Activated CD4-positive, alpha-beta T cell treated with anti-CD3 and anti-CD28 coated beads, Interleukin-2, amount 50 U/mL, for 1 hour (primary cell): Measurements from ENCODE around the gene PKHD1.
"Not testable (repeated sequence)": the region's sequence is repeated elsewhere in the genome, so short reads cannot be mapped to it uniquely, and the experiment has no call there.

Source experiments
- DNase-seq: peaks from one replicate; pipeline ENCODE4 v3.0.0-alpha.2; 2020

Gene PKHD1

DNA sequence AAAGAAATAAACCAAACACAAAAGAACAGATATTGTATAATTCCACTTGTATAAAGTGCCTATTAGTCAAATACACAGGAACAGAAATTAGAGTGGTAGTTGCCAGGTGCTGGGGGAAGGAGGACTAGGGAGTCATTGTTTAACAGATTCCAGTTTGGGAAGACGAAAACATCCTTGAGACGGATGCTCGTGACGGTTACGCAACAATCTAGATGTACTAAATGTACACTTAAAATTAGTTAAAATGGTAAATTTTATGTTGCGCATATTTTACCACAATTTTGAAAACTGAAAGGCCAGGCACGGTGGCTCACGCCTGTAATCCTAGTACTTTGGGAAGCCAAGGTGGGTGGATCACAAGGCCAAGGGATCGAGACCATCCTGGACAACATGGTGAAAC is 111.0 kb downstream of the PKHD1 start:
- no peak for DNase-seq

DNA sequence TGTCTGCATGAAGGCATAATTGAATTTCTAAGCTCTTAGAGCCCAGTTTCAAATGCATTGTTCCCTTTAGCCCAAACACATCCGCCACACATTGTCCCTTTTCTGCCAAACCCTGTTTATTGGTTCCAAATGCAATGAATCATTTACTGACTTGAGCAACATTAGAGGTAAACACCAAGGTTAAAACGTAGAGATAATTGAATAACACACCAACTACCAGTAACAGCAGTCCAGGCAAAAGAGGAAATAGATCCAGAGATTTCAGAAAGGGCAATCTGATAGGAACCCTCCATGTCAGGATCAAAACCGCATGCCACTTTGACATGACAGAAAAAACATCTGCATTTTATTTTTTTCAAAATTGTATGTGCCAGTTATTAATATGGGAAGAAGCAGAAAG is 114.8 kb downstream of the PKHD1 start:
- DNase-seq = no peak

DNA sequence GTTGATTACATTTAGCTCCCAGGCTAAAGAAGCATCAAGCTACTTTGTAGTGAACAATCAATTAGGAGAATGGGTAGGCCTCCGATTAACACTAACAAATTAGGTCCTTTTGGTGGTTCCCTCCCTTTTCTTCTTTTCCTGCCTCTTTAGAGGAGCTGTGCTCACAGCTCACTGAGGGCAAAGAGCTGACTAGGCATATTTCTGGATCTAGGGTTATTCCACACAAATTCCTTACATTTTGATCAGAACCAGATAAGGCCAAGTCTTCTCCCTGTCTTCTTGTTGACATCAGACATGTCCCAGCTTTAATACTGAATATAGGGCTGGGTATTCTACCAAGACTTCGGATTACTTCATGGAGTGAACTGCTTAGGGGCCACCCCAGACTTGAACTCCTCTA is 119.1 kb downstream of the PKHD1 start:
- DNase-seq = no peak

DNA sequence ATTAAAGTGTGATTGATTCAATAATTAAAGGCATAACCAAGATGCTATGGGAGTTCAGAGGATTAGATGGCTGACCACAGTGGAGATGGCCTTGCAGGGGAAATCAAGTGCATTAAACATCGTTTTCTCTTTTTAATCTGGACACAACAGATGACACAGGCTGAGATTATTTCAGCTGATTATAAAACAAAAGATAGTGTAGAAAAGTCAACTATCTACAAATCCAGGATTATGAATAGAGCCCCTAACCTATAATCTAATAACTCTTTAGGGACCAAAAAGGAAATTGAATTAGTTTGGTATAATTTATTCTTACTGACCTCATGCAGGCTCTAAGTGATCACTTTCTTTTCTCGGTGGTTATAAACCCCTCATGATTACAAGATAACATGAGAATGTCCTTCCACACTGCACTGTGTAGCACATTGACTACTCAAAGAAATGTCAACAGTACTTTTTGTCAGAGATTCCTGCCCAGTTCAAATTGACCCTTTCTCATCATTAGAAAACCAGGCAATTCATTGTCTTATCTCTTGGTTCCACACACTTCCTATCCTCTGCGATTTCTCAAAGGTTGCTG is 122.1 kb downstream of the PKHD1 start:
- DNase-seq = no peak

DNA sequence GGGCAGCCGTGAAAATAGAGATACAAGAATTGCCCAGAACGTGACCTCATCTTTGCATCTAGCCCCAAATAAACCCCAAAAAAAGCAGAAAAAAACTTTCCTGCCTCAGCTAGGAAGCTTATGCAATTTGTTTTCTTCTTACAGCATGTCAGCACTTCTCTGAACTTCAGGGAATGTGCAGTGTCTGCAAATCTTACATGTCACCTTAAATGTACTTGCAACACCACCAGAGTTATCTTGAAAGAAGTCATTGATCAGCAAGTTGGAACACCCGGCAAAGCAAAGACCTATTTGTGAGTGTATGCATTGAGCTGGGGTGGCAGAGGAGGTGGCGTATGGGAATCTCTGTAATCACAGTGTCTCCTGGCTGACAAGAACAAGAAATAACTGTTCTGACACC is 123.4 kb downstream of the PKHD1 start:
- DNase-seq = no peak

DNA sequence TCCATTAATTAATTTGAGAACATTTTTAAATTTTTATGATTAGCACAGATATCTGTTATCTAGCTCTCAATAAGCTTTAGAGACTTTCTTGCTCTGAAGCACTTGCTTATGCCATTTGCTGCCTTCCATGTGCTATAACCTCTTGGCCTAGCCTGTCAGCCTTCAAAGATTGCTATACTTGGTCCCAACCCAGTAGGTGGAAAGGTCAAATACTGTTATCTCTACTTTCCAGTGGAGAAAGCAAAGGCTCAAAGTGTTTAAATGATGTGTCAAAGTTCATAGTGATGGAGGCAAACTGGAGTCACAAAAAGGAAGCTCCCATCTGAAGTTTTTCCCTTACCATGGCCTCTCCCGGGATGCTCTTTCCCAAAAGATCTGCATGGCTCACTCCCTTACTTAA is 125.1 kb downstream of the PKHD1 start:
- no peak for DNase-seq

DNA sequence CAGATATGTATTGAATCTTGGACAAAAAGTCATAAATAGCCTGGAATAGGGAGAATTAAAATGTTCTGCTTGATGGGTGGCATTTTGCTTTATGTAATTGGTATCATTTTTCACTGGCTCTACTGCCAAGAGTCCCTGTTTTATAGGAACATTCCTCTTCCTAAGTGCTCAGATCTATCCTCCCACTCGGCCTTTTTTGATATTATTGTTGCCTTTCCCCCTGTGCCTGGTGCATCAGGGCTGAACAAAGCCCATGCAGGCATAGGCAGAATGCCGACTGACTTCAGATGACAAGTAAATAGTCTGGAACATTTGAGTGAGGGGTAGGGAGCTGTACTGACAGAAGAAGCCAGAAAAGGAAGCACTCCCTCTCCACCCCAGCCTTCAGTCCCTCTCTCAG is 127.0 kb downstream of the PKHD1 start:
- no peak for DNase-seq

DNA sequence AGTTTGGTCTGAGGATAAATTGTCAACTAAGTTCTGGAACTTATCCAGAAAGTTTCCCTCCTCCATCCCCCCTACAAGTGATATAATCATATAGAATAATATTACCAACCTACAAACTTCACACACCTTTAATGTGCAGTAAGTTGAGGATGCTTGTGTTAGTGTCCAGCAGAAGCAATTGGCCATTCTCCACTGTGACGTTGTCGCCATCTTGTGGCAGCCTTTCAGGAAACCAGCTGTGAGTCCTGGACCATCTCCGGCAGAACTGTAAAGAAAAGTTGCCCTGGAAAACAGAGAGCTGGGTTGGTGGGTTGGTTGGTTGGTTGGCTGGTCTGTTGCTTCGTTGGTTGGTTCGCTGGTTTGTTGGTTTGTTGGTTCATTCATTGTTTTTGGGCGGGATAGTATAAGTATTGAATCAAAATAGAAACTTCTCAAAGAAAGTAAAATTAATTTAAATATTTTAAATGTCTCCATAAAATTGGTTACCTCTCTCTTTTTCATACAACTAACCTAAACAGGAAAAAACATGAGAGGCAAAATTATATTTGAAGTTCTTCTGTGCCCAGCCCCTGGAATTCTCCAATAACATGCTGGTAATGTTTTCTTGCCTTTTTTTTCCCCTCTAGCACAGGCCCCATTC is 127.5 kb downstream of the PKHD1 start:
- DNase-seq = no peak

DNA sequence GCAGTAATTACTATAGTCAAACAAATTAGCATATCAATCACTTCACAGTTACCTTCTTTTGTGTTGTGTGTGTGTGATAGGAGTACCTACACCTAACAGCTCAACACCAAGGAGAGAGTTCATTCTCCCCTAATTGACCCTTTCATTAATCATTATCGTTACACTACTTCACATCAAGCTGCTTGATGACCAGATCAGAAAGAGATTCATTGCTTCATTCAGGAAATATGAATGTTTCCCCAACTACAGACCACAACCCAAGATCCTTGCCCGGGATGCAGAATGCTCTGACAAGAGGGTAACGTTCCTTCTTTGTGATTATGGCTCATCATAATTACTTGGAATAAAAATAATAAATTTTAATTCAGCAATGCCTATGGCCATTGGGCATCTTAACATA is 132.7 kb downstream of the PKHD1 start:
- DNase-seq = no peak

DNA sequence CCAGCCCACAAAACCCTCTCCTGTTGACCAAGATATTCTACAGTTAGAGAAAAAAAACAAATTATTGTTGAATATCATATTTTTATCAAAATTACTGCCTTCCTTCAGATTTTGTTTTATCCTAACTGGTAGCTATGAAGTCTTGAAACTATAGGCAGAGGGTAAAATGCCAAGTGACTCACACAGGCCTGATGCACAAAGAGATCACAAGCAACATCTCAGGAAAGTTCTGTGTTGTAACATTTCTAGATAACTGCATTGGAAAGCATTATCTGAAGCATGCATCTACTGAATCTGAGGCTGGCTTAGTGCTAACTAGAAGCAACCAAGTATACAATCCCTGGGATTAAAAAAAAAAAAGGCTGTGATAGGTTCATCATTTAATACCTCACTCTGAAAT is 134.2 kb downstream of the PKHD1 start:
- no peak for DNase-seq

DNA sequence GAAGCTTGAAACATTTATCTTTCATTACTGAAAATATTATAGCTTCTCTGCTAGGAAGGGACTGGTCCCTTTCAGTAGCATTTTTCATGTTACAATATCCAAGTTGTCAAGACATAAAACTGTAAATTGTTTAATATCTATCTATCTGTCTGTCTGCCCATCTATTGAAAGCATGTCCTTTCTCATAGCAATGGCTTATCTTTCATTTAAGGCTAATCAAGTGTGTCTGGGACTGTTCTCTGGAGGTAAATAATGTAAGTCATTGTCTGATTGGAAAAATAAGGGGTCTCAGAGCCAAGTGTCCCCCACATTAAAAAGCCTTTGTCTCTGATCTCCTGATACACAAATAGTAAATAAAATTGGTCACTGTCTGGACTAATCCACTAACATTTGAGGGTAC is 135.5 kb downstream of the PKHD1 start:
- no peak for DNase-seq

DNA sequence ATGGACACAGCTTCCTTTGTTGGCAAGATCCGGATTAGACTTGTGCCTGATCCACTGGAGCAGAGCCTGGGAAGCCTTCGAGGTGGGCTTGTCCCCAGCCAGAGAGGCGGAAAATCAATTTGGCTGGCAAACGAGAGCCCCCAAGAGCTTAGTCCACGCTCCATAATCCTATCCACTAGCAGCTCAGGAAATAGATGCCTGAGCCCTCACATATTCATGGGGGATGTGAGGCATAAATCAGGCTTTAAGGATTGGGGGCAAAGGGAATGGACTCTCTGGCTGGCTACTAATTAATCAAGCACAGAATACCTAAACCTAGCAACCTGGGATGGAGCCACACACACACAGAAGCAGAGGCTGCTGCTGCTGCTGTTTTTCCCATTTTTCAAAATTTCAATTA is 137.9 kb downstream of the PKHD1 start:
- no peak for DNase-seq

DNA sequence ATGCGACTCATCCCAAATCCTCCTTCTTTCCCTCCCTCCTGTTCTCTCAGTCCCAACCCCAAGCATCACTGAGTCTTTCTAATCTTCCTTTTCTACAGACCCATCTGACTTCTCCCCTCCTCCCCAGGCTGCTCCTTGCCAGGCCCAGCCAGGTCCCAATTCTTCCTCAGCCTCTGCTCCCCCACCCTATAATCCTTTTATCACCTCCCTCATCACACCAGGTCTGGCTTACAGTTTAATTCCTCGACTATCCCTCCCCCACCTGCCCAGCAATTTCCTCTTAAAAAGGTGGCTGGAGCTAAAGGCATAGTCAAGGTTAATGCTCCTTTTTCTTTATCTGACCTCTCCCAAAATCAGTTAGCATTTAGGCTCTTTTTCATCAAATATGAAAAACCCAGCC is 147.7 kb downstream of the PKHD1 start:
- not testable (repeated sequence) for DNase-seq

DNA sequence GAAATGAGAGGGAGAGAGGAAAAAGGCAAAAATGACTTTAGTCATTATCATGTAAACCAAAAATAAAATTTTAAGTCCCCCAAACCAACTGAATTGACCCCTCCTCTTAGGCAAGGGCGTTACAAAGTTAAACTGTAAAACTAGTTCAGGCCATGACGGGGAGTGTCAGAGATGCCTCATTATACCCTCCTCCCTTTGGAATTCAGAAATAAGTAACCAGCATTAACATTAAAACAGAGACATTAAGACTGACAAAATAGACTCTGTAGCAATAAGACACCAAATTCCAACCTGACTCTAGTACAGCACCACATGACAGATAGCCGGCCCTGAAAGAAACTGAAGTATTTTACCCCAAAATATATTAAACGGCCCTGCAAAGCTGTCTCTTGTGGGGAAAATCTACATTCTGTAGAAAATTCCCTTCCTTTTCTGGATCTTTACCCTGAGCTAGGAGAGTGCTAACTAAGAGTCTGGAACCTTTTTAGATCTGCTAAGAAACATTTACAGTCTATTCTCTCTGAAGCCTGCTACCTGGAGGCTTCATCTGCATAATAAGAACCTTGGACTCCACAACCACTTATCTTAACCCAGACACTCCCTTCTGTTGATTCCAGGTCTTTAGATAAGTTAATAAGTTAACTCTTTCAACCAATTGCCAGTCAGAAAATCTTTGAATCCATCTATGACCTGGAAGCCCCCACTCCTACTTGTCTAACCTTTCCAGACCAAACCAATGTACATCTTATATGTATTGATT is 150.7 kb downstream of the PKHD1 start:
- DNase-seq = no peak

DNA sequence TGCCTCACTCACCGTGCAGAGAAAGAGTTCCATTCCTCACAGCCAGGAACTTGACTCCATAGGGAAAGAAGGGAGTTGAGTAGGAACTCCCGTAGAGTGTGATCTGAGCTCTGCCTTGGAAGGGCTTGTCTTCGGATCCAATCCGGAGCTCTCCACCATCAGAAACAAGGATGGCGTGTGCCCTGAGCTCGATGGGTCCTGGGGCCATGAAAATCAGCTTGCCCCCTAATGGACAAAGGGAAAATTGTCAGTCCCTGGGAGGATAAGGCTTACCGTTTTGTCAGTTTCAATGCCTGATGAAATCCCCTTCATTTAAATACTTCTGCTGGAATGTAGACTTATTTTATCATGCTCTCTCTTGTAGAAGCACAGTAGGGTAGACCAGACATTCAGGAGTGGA is 153.3 kb downstream of the PKHD1 start:
- DNase-seq = no peak

DNA sequence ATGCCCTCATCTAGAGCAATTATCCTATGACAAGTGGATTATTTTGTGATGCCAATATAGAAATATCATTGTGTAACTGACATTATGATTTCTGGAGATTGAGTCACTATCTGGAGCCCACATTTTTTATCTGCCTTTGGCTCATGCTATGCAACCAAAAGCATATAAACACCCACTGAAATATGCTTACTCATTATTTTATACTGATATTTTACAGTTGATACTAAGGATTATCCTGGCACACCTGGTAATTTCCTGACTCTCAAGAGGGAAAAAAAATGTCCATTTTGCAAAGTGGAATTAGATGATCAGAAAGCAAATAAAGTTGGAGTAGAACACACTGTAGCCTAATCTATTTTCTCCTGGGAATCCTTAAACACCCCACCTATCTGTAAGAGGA is 154.5 kb downstream of the PKHD1 start:
- no peak for DNase-seq

DNA sequence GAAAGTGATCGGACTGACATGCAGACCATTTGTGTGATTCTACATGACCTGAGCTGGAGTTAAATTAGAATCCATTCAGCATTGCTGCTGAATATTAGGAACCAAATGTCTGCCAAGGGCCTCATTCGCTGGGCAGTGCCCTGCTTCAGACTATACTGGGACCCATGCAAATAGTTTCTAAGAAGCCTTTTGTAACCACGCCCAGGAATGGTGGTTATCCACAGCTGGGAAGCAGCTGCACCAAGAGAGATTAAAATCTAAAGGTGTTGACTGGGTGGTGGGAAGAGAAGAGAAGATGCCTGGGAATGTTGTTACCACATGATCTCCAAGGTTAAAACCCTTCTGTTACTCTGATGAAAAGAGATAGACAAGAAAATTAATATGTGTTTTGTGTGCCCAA is 156.8 kb downstream of the PKHD1 start:
- no peak for DNase-seq

DNA sequence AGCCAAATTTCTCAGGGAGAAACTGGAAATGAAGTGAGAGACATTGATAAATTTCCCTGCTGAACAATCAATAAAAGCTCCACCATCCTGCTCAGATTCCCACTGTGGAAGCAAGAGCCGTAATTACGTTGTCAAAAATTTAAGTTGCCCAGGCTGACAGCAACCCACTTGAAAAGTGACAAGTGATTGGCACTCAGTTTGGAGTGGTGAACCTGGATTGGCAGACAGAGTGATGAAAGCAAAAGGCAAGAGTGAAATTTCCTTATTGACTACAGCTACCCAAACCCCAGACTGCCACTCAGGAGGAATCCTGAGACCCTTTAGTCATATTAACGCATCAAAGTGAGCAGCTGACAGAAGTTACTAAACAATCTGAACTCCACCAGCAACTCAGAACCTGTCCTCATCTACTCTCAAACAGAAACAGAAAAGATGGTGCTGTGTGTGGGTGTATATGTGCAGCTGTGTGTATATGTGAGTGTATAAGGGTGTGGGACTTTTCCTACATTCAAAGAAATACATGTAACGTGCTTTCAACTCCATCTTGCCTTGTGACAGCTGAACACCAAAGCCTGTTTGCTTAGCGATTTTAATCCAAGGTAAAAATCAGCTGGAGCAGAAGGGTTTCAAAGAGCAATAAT is 157.4 kb downstream of the PKHD1 start:
- no peak for DNase-seq

DNA sequence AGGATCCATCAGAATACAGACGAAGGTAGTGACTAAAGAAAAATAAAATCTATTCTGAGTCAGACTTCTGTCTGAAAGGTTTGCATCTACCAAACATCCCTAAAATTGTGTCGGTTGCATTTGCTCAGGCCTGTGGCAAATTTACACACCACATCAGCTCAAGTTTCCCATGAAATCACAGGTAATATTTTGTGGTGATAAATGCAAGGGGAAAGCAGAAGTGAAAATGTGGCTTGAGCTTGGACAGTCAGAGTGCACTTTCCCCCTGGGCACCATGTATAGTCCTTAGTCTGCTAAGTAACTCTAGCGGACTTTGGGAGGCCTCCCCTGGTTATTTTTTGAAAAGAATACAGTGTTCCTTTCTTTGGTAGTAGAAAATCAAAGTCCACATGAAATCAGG is 159.1 kb downstream of the PKHD1 start:
- no peak for DNase-seq

DNA sequence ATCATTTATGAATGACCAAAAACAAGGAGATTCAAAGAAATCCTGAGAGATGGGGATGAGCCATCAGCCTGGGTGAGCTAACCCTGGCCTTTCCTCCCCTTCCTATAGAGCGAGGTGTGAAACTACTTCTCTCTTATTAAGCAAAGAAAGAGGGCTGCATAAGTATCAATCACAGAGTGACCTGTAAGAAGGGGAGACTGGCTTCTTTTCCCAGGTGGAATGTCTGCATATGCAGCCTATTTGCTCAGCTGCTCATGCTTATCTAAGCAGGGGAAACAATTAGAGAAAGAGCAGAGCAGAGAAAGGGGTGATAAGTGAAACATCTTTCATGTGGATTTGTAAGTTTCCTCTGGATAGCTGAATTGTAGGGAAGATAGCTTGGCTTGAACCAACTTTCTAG is 160.0 kb downstream of the PKHD1 start:
- DNase-seq = no peak

DNA sequence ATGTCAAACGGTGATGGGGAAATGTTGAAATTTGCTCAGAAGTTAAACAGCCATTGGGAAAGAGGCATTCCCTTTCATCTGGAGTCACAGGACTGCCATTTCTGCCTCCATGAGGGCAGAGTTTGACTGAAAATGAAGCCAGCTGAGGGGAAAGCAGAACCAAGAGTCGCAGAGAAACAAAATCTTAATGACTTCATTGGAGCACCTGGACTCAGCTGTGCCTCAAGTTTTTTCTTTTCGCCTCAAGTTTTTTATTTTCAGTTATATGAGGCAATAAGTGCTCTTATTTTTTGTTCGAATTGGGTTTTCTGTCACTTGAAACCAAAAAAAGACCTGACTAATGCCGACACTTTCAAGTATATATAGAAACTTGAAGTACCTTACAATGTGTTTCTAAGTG is 161.3 kb downstream of the PKHD1 start:
- no peak for DNase-seq

DNA sequence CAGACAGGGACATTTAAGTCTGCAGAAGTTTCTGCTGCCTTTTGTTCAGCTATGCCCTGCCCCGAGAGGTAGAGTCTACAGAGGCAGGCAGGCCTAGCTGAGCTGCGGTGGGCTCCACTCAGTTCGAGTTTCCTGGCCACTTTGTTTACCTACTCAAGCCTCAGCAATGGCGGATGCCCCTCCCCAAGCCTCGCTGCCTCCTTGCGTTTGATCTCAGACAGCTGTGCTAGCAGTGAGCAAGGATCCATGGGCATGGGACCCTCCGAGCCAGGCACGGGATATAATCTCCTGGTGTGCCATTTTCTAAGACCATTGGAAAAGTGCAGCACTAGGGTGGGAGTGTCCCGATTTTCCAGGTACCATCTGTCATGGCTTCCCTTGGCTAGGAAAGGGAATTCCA is 164.9 kb downstream of the PKHD1 start:
- not testable (repeated sequence) for DNase-seq

DNA sequence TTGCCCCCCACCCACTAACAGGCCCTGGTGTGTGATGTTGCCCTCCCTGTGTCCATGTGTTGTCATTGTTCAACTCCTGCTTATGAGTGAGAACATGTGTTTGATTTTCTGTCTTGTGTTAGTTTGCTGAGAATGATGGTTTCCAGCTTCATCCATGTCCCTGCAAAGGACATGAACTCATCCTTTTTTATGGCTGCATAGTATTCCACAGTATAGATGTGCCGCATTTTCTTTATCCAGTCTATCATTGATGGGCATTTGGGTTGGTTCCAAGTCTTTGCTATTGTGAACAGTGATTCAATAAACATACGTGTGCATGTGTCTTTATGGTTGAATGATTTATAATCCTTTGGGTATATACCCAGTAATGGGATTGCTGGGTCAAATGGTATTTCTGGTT is 169.1 kb downstream of the PKHD1 start:
- DNase-seq = not testable (repeated sequence)

DNA sequence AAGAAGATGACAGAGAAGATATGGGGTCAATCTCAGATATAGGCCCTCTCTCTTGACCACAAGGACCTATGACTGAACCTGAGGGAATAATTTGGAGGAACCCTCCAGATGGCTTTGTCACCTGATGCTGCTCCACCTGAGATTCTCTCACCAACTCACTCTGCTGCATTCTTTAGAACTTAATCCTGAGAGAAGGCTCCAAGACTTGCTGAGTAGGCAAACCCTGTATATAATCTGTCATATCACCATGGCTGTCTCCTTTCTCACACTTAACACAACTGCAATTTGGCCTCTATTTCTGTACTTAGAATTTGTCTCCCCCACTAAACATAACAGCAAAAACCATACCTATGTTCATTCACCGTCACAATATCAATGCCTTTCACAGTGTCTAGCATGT is 172.3 kb downstream of the PKHD1 start:
- no peak for DNase-seq
